Fibroblast of the conjunctiva (primary cell): ENCODE measurements around the gene HOXC5.
A peak's percentile ranks its signal among the peaks of the same experiment; 100 is the strongest.

ENCODE experiments used
- DNase-seq: peaks from one replicate; pipeline ENCODE4 v3.0.0-alpha.2; 2010; ENCODE audit warnings: low read depth

Gene HOXC5

GRCh38 chr12:54032627-54033100, at the start of gene HOXC5:
TSS of gene HOXC5 (plus strand) at chr12:54033050. CDS start at chr12:54033123, 73 bp downstream.
- peak; percentile 27 for DNase-seq

- no peak for DNase-seq
These were observed 49.3 kb upstream of the HOXC5 start for GRCh38 chr12:53983568-53983949.

GRCh38 chr12:53983950-53984572, 48.8 kb upstream of the HOXC5 start:
- no peak for DNase-seq

GRCh38 chr12:53984901-53985691, 47.8 kb upstream of the HOXC5 start, which contains the start of gene HOXC10:
TSS of gene HOXC10 (plus strand) at chr12:53985146. CDS start at chr12:53985260, 114 bp downstream.
- peak; percentile 62 for DNase-seq

- no peak for DNase-seq
These were observed 47.2 kb upstream of the HOXC5 start for GRCh38 chr12:53985692-53985993.

GRCh38 chr12:53985994-53986685, 46.7 kb upstream of the HOXC5 start:
- DNase-seq = no peak

- no peak for DNase-seq
These were observed 46.0 kb upstream of the HOXC5 start for GRCh38 chr12:53986686-53987483.

GRCh38 chr12:53987787-53988230, 45.0 kb upstream of the HOXC5 start:
- DNase-seq = no peak

GRCh38 chr12:53988541-53989226, 44.2 kb upstream of the HOXC5 start:
- no peak for DNase-seq

GRCh38 chr12:53989227-53990113, 43.4 kb upstream of the HOXC5 start:
- DNase-seq = peak; percentile 31

GRCh38 chr12:53990311-53991076, 42.4 kb upstream of the HOXC5 start:
- DNase-seq = no peak

GRCh38 chr12:53991077-53991460, 41.8 kb upstream of the HOXC5 start:
- no peak for DNase-seq

- no peak for DNase-seq
These were observed 40.4 kb upstream of the HOXC5 start for GRCh38 chr12:53992377-53992889.

GRCh38 chr12:53993162-53994008, 39.5 kb upstream of the HOXC5 start:
- no peak for DNase-seq

- DNase-seq = no peak
These were observed 38.9 kb upstream of the HOXC5 start for GRCh38 chr12:53994009-53994263.

- DNase-seq = no peak
These were observed 38.4 kb upstream of the HOXC5 start for GRCh38 chr12:53994264-53995001.

GRCh38 chr12:53995002-53995377, 37.9 kb upstream of the HOXC5 start:
- no peak for DNase-seq
